GM12892 (cell line): Measurements from ENCODE around the gene PLEKHA6.

Experiments used
- POLR2A ChIP-seq: IDR thresholded peaks from 2 replicates; pipeline ENCODE4 v1.6.1; 2011; ENCODE audit warnings: low read depth, low read length, control low read depth
- POLR2AphosphoS5 ChIP-seq: IDR thresholded peaks from 2 replicates; pipeline ENCODE4 v1.6.1; 2011; ENCODE audit warnings: low read depth, low read length, control low read depth
- TAF1 ChIP-seq: IDR thresholded peaks from 2 replicates; pipeline ENCODE4 v1.6.1; 2011; ENCODE audit warnings: low read depth, mild to moderate bottlenecking, control low read depth, low read length, borderline replicate concordance

DNA sequence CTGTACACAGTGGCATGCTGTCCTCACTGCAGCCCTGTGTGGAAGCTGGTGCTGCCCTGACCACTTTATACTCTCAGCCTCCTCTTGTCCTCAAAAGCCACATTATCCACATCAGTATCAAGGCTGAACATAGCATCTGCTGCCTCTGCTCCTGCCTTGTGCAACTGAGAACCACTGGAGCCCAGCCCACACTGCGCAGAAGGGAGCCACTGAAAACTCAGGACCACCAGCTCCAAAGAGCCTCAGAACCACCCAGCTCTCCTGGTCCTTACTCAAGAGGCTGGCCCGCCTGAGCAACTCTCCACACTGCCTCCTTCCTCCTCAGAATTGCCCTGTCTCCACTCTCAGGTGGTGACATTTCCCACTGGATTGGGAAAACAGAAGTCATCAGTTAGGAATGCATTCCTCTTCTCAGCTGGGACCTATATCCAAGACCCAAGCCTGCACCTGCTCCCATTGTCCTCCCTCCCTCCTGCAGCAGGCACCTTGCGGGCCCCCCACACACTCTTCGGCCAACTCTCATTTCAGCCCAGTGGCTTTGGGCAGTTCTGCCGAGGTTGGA lies 156.4 kb downstream of the PLEKHA6 start:
- TF ChIP-seq POLR2A (no peak), POLR2AphosphoS5 (no peak), TAF1 (no peak)
